HPDE6-E6E7 (cell line): ENCODE results near the gene KBTBD3.

Experiments
- DNase-seq: peaks from one replicate; pipeline ENCODE4 v3.0.0; 2011; ENCODE audit warnings: missing footprints; ENCODE audit errors: extremely low spot score

The KBTBD3 gene

DNA sequence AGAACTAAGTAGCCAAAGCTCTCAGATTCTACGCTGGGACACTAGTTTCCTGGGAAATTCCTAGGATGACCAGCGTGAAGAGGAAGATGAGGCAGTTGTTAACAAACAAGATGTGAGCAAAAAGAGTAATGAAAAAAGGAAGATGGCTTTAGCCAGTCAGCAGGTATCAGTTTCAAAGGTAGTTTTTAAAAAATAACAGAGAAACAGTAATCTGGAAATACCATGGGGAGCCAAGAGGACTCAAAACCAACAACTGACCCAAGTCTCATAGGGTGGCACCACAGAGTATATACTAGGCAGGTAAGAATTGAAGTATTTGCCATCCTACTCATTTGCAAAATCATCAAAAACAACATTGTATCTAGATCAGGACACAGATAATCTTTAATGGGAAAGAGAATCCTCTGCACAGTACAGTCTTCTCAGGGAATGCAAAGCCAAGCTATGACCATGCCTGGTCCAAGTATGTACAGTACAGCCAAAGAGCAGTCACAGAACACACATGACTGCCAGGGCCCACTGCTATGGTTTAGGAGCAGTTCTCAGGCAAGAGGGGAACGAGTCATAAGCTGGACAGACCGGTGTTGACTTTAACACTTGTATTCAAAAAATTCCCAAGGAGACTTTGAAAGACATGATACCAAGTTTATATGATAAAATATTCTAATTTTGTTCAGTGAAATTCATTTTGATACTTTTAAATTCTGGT, 75.7 kb downstream of the KBTBD3 start:
- DNase-seq = no peak
